GM12878 (cell line): ENCODE results near the gene P3R3URF. TPM values are rescaled to one million over a fixed set of nuclear protein-coding genes. Genes with fewer than 3 reads are reported as not detected.

Experiments
- ATAC-seq: fragments of 200-7000 bp; cut with Tn5 transposase; 3 replicates; pipeline ENCODE4 v1.9.1; 2020; ENCODE audit warnings: mild to moderate bottlenecking, moderate library complexity
- BruUV-seq: library from RNA; stranded (reverse); fragments of 400-500 nt; replicated peaks from 2 replicates; lab custom pipeline; 2021; lab: Mats Ljungman, UMichigan
- CTCF ChIA-PET: fragments of 300-600 bp; sonication (Branson Sonifier 250); formaldehyde crosslinking; extraction: SDS; loops from one replicate; lab custom pipeline; 2021; ENCODE audit warnings: inconsistent platforms; lab: Yijun Ruan, JAX
- POLR2A ChIA-PET: fragments of 350-600 bp; formaldehyde crosslinking; extraction: SDS; loops from one replicate; lab custom pipeline; 2021; ENCODE audit warnings: inconsistent platforms; lab: Charles Lee
- RAD21 ChIA-PET: fragments of 300-600 bp; sonication (Branson Sonifier 250); formaldehyde crosslinking; loops from one replicate; lab custom pipeline; 2023; ENCODE audit warnings: antibody characterized with exemption; ENCODE audit not compliant: unreplicated experiment; lab: Charles Lee
- SMC1A ChIA-PET: fragments of 300-600 bp; sonication (Branson Sonifier 250); formaldehyde crosslinking; loops from one replicate; lab custom pipeline; 2023; ENCODE audit not compliant: unreplicated experiment, uncharacterized antibody; lab: Charles Lee
- DNase-seq: peaks from one replicate; pipeline ENCODE4 v3.0.0-alpha.2; 2011; ENCODE audit warnings: low read depth, low spot score
- FAIRE-seq: peaks from 3 replicates; lab custom pipeline; 2011; peaks lifted over from hg19 to GRCh38; lab: Jason Lieb, UNC
- H2AFZ ChIP-seq: 2 replicates; pipeline ENCODE4 v1.6.0; 2011; ENCODE audit warnings: low read depth, low read length, control low read depth; ENCODE audit not compliant: control insufficient read depth
- H3K27ac ChIP-seq: 2 replicates; pipeline ENCODE4 v1.5.1; 2011; ENCODE audit warnings: control low read depth; ENCODE audit not compliant: control insufficient read depth, insufficient read depth
- H3K27me3 ChIP-seq, 2 experiments: replicated peaks in 1 of 2; 2 replicates each; pipeline versions ENCODE4 v1.6.0 to v1.6.1; 2011; ENCODE audit warnings: low read length in 1 of 2; ENCODE audit not compliant: control insufficient read depth in 2 of 2, insufficient read depth in 2 of 2
- H3K36me3 ChIP-seq, 2 experiments: 2 replicates each; pipeline ENCODE4 v1.5.1; 2011; ENCODE audit warnings: low read length in 1 of 2; ENCODE audit not compliant: control insufficient read depth in 2 of 2, insufficient read depth in 2 of 2
- H3K4me1 ChIP-seq: 2 replicates; pipeline ENCODE4 v1.6.1; 2011; ENCODE audit warnings: mild to moderate bottlenecking, low read length, moderate library complexity, mixed read lengths; ENCODE audit not compliant: control insufficient read depth, insufficient read depth
- H3K4me2 ChIP-seq: 2 replicates; pipeline ENCODE4 v1.6.0; 2011; ENCODE audit warnings: control low read depth; ENCODE audit not compliant: control insufficient read depth, insufficient read depth
- H3K4me3 ChIP-seq: fragments of 200-600 bp; sonication (generic); 2 replicates; pipeline ENCODE4 v1.5.1; 2016
- H3K79me2 ChIP-seq: 2 replicates; pipeline ENCODE4 v1.6.0; 2011; ENCODE audit warnings: low read length; ENCODE audit not compliant: control insufficient read depth, insufficient read depth
- H3K9ac ChIP-seq: 2 replicates; pipeline ENCODE4 v1.8.0; 2011; ENCODE audit warnings: low read length, control low read depth, mixed read lengths; ENCODE audit not compliant: control insufficient read depth, insufficient read depth
- H3K9me3 ChIP-seq: replicated peaks from 3 replicates; pipeline ENCODE4 v1.5.1; 2011; ENCODE audit warnings: mild to moderate bottlenecking, low read length; ENCODE audit not compliant: control insufficient read depth, insufficient read depth
- H4K20me1 ChIP-seq: 2 replicates; pipeline ENCODE4 v1.6.0; 2011; ENCODE audit not compliant: control insufficient read depth, insufficient read depth
- ASH2L ChIP-seq: fragments of 300-600, 200-600 bp; sonication (generic); IDR thresholded peaks from 2 replicates; pipeline ENCODE4 v1.6.1; 2017; ENCODE audit warnings: low read depth, mild to moderate bottlenecking, borderline replicate concordance
- CHD4 ChIP-seq: fragments of 200-600 bp; sonication (generic); IDR thresholded peaks from 2 replicates; pipeline ENCODE4 v1.6.1; 2016; ENCODE audit warnings: mild to moderate bottlenecking
- E2F4 ChIP-seq: IDR thresholded peaks from 2 replicates; pipeline ENCODE4 v1.6.1; 2012; ENCODE audit warnings: low read depth, low read length, improper control_type of control experiment
- ESRRA ChIP-seq: IDR thresholded peaks from 2 replicates; pipeline ENCODE4 v1.6.1; 2012; ENCODE audit warnings: mild to moderate bottlenecking, low read length, improper control_type of control experiment
- HCFC1 ChIP-seq: fragments of 150-350 bp; IDR thresholded peaks from 2 replicates; pipeline ENCODE4 v1.6.1; 2014; ENCODE audit warnings: low read length
- IKZF2 ChIP-seq, 2 experiments: fragments of 450-650 bp; IDR thresholded peaks; 2 replicates each; pipeline ENCODE4 v1.6.1; 2017; ENCODE audit warnings: mild to moderate bottlenecking in 2 of 2, moderate library complexity in 2 of 2
- JUND ChIP-seq: IDR thresholded peaks from 2 replicates; pipeline ENCODE4 v1.6.1; 2012; ENCODE audit warnings: low read depth, mild to moderate bottlenecking, low read length, improper control_type of control experiment, moderate library complexity
- MTA2 ChIP-seq: fragments of 450-650 bp; IDR thresholded peaks from 2 replicates; pipeline ENCODE4 v1.6.1; 2016; ENCODE audit warnings: low read depth, mild to moderate bottlenecking, moderate library complexity
- PML ChIP-seq: IDR thresholded peaks from 2 replicates; pipeline ENCODE4 v1.6.1; 2012; ENCODE audit warnings: low read length, inconsistent platforms
- SMAD5 ChIP-seq: IDR thresholded peaks from 2 replicates; pipeline ENCODE4 v1.6.1; 2016; ENCODE audit warnings: antibody characterized with exemption, low read depth
- TCF3 ChIP-seq: IDR thresholded peaks from 2 replicates; pipeline ENCODE4 v1.6.1; 2012; ENCODE audit warnings: low read depth, mild to moderate bottlenecking, low read length, borderline replicate concordance; ENCODE audit not compliant: insufficient read depth
- ZBED1 ChIP-seq: IDR thresholded peaks from 2 replicates; pipeline ENCODE4 v1.6.1; 2016; ENCODE audit warnings: borderline replicate concordance
- ZBTB33 ChIP-seq: fragments of 450-650 bp; IDR thresholded peaks from 2 replicates; pipeline ENCODE4 v1.6.1; 2017; ENCODE audit warnings: mild to moderate bottlenecking
- ZNF384 ChIP-seq: IDR thresholded peaks from 2 replicates; pipeline ENCODE4 v1.6.1; 2012; ENCODE audit warnings: low read depth, mild to moderate bottlenecking, low read length, improper control_type of control experiment, borderline replicate concordance
- ZSCAN29 ChIP-seq: fragments of 450-650 bp; IDR thresholded peaks from 2 replicates; pipeline ENCODE4 v1.6.1; 2017; ENCODE audit warnings: mild to moderate bottlenecking, moderate library complexity
- WGBS: methylation state at CpG from one replicate; pipeline ENCODE4 v1.1.6; 2016; ENCODE audit warnings: low lambda C conversion rate; ENCODE audit not compliant: insufficient replicate concordance, insufficient coverage; ENCODE audit errors: missing lambda C conversion rate; 5-methylcytosine and 5-hydroxymethylcytosine counted together
- in situ Hi-C: fragments of 300-500 bp; cut with MboI; formaldehyde crosslinking; loops from 9 replicates; pipeline ENCODE4 v1.14.3; 2018; ENCODE audit warnings: mixed read lengths
- intact Hi-C: fragments of 100-400 bp; cut with micrococcal nuclease; formaldehyde crosslinking; loops from one replicate; pipeline ENCODE4 v1.14.2; 2022; ENCODE audit not compliant: unreplicated experiment
- polyA plus RNA-seq, 11 experiments: library from polyadenylated mRNA; depleted of rRNA in 4 of 11; unstranded in 6 of 11; stranded (reverse) in 5 of 11; fragments of >200 nt; fragmentation: Nextera tagmentation in 4 of 11; fragmentation: Illumina TruSeq in 1 of 11; extraction: Ambion mirVana in 4 of 11; extraction: Trizol in 1 of 11; gene quantifications; 1 replicate in 1 of 11; 2 replicates in 10 of 11; pipeline versions ENCODE4 v1.2.1 to v1.2.3, GENCODE V29; 2011 to 2016; ENCODE audit warnings: inconsistent platforms in 2 of 11, missing spikeins in 2 of 11, low read depth in 1 of 11
- total RNA-seq, 4 experiments: library from RNA; depleted of rRNA in 3 of 4; stranded (reverse); fragments of >200 nt in 3 of 4; fragmentation: Illumina TruSeq in 1 of 4; extraction: Trizol in 1 of 4; gene quantifications; 2 replicates each; pipeline versions ENCODE4 v1.2.1 to v1.2.3, GENCODE V29; 2013 to 2021

P3R3URF gene
- total and polyA plus RNA-seq, 10 of the 15 experiments (the other 5 are each of a cell fraction or from before 2014, with no cell fraction given): not detected

- H3K9ac ChIP-seq: no peak overlapping the region
Observed at GRCh38 chr1:46191033-46191701, 14.9 kb upstream of the P3R3URF start.

More at GRCh38 chr1:46191033-46191701, 14.9 kb upstream of the P3R3URF start:
- no peaks in the 10 kb centered on the region for H3K27me3 ChIP-seq
- in situ Hi-C loops (no loop called here), intact Hi-C loops (no loop called here)
- H3K36me3 ChIP-seq: peaks cover 5 to 7% of the 10 kb centered on the region in 2 experiments; a peak in 3 of 4 replicates
- H3K4me1 ChIP-seq: no peaks in the 10 kb centered on the region; the same call in 1 of the 2 replicates
- FAIRE-seq (no peak), DNase-seq (no peak), ATAC-seq (no peak)
- no peak overlapping the region for H3K4me3 ChIP-seq
- TF ChIP-seq IKZF2 (IDR thresholded peaks at IDR 0.05) (no peak), PML (no peak), ZNF384 (no peak), ESRRA (no peak), MTA2 (no peak), HCFC1 (no peak), ASH2L (no peak), TCF3 (no peak), CHD4 (no peak), ZSCAN29 (no peak), ZBED1 (no peak), SMAD5 (no peak), JUND (no peak), E2F4 (no peak), ZBTB33 (no peak)
- SMC1A ChIA-PET: no interaction called here
- no peaks in the 10 kb centered on the region for H3K79me2 ChIP-seq
- no peak overlapping the region for H3K27ac ChIP-seq
- no peaks in the 10 kb centered on the region for H3K9me3 ChIP-seq
- POLR2A ChIA-PET: interaction anchor here (0.6 kb wide), 1 partner anchor 688 kb away, joined by 4 read pairs; no protein-coding TSS in a partner anchor
- no TSS peak for BruUV-seq
- RAD21 ChIA-PET: no interaction called here
- H4K20me1 ChIP-seq: no peaks in the 10 kb centered on the region
- 91% methylated on average over 8 of the region's 9 CpGs for WGBS
- H3K4me2 ChIP-seq: no peak overlapping the region
- no peak overlapping the region for H2AFZ ChIP-seq
- CTCF ChIA-PET: interaction anchor here (1.4 to 1.5 kb wide), 2 partner anchors 10 to 32 kb away, joined by 4 read pairs; no protein-coding TSS in a partner anchor
